Stimulated activated CD8-positive, alpha-beta memory T cell treated with anti-CD3 and anti-CD28 coated beads, Interleukin-2, amount 100 ng/mL, for 48 hours (primary cell): ENCODE results near the gene IGF2.
"Not testable (repeated sequence)": the region's sequence is repeated elsewhere in the genome, so short reads cannot be mapped to it uniquely, and the experiment has no call there.

Source experiments
- DNase-seq, 2 donors: peaks; one replicate each; pipeline ENCODE4 v3.0.0-alpha.2; 2020; ENCODE audit warnings: low read depth in 2 of 2

Gene IGF2, protein sequence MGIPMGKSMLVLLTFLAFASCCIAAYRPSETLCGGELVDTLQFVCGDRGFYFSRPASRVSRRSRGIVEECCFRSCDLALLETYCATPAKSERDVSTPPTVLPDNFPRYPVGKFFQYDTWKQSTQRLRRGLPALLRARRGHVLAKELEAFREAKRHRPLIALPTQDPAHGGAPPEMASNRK

DNA sequence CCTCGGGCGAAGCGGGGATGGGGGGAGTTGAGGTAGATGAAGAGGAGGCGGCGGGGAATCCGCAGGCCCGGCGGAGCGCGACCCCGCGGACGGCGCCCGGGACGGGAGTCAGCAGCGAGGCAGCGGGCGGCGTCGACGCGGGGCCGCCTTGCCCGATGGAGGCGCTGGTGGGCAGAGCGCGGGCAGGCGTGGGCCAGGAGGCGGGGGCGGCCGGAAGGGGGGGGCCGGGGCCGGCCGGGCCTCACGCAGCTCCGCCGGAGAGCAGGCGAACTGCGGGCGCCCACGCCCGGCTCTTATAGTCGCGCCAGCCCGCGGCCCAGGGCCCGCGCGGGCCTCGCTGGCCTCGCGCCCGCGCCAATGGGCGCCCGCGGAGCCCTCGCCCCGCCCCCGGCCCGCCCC is at the start of gene IGF2:
TSS of gene IGF2 (minus strand) at position 267 of the 399 bp plus-strand sequence. CDS start 3,866 bp downstream, outside the sequence.
- DNase-seq = no peak

DNA sequence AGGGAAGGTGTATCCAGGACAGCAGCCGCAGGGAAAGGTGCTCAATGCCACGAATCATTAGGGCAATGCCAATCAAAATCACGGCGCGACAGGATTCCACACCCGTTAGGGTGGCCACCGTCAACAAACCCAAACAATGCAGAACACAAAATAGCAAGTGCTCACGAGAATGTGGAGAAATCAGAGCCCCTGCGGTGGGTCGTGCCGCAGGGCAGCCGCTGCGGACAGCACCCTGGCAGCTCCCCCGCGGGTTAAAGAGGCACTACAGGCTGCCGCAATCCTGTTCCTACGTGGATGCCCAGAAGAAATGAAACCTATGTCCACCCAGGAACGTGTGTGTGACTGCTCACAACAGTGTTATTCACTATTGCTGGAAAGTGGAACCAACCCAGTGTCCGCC is 49.6 kb upstream of the IGF2 start:
- no peak for DNase-seq

DNA sequence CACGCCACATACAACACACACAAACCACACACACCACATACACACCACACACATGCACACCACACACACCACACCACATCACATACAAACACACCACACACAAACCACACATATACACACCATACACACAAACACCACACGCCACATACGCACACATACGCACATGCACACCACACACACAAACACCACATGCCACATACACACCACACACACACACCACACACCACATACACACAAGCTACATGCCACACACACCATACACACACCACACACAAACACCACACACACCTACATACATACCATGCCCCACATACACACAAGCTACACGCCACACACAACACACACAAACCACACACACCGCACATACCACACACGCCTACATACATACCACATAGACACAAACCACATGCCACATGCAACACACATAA is 48.1 kb upstream of the IGF2 start:
- DNase-seq = no peak

DNA sequence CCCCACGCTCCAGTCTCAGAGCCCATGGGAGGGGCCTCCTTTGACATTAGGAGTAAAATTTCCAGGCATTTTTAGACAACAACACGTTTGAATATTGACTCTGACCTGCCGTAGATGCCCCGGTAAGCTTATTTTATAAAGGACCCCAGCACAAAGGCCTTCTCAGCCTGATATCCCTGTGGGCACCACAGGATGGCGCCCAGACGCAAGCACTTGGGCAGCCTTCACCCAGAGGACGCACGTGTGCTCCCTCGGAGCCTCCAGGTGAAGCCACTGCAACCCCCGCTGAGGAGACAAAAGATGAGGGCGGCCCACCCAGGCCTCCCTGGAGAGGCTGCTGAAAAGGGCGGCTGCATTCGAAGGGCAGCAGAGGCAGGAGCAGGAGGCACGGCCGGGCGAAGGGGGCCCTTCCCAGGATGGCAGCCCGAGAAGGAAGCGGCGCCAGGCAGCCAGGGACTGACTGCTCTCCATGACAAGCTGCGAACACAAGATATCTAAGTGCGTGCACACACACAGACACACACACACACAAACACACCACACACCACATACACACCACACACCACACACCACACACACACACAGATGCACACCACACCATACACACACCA is 47.6 kb upstream of the IGF2 start:
- peak in 1 of 2 donors; percentile 40 for DNase-seq

DNA sequence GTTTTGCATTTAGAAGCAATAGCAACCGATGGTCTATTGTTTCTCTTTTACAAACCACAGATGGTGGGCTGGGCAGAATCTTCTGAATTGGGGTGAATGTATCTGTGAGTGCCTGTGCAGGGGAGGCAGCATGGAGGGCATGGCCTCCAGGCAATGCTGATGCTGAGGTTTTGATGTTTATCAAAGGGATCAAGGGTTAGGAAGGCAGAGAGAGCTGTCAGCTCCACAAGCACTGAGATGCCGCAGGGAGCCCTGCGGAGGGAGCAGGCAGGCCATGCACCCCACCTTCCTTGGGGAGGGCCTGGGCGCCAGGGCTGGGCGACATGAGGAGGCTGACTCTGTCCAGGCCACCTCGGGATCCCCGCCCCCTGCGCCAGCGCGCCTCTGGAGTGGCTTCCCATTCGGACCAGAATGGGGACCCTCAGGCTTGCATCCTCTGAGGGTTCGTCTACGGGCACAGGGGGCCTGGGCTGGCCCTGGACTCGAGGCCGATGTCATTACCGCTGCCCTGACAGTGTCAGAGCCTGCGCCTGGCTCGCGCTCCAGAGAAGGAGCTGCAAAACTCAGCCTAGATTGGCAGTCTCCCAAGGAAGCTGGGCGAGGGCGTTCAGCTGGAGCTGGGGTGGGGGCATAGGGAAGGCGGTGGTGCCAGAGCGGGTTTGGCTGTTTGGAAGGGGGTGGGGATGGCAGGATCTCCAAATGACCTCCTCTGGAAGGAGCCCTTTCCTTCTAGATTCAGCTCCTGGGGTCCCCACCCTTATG is 46.3 kb upstream of the IGF2 start:
- no peak for DNase-seq

DNA sequence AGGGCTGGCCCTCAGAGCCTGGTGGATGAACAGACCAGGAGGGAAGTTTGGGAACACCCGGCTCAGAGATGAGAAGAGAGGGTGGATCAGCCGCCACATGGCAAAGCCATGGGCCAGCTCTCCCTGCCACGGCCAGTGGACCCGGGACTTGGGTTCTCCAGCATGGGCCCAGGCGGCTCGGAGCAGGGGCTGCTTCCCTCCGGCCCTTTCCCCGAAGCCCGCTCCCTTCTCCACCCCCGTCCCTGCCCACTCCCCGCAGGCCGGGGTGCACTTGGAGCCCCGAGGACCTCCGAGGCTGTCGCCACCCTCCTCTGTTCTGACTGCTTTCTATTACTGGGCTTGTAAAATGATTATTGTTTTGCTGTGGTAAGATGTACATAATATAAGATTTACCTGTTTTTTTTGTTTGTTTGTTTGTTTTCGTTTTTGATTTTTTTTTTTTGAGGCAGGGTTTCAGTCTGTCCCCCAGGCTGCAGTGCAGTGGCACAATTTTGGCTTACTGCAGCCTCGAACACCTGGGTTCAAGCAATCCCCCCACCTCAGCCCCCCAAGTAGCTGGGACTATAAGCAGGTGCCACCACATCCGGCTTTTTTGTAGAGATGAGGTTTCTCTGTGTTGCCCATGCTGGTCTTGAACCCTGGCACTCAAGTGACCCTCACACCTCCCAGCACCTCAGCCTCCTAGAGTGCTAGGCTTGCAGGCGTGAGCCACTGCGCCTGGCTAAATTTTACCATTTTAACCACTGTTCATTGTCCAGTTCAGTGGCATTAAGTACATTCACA is 43.7 kb upstream of the IGF2 start:
- no peak for DNase-seq

DNA sequence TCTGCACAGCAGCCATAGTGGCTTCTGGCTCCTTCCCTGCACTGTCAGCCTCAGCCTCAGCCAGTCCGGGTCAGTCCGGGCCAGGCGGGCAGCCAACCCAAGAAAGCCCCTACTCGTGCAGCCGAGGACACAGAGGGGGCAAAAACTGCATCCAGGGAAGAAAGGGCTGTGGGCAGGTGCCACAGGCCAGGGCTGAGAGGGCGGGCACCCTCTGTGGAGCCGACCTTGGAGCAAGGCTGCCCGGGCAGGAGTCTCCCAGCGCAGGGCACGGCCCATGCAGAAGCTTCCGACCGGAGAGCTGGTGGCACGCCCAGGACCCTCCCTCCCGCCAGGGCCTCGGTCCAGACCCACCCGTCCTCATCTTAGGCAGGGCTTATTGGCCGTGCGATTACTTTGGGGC is 42.9 kb upstream of the IGF2 start:
- DNase-seq = no peak

DNA sequence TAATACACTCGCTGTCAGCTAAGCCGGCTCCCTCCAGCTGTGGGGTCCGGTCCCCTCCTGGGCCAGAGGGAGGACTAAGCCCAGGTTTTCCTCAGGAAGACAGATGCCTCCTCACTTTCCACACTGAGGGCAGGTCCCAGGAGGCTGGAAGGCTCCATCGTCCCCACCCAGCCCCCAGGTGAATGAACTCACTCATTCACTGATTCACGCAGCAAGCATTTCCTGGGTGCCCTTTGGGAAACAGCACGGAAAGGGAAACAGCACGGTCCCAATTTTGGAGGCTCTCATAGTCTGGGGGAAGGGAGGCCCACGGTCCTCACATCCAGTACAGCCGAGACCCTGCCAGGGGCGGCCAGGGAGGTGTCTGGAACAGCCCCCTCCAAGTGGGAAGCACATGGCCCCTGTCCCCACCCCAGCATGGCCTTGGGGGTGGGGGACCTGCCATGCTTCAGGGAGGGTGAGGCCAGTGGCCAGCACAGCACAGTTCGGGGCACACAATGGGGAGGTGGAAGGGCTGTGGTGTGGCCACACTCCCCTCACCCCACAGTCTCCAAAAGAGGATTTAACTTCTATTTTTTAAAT is 41.7 kb upstream of the IGF2 start:
- DNase-seq = no peak

DNA sequence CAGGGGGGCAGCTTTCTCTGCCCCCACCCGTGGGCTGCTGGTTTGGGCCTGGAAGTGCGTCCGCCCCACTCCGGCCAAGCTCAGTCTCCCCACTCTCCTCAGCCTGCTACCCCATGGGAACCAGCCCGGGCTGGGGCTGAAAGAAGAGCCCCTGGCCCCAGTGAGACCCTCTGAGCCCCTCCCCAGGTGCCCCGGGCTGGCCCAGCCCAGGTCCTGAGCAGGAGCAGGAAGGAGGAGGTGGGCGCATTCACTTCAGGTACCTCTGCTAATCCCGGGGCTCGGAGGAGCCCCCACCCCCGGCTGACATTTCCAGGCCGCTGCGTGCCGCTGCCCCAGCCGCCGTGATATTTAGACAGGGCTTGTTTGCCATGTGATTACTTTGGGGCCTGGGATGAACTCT is 41.2 kb upstream of the IGF2 start:
- no peak for DNase-seq

DNA sequence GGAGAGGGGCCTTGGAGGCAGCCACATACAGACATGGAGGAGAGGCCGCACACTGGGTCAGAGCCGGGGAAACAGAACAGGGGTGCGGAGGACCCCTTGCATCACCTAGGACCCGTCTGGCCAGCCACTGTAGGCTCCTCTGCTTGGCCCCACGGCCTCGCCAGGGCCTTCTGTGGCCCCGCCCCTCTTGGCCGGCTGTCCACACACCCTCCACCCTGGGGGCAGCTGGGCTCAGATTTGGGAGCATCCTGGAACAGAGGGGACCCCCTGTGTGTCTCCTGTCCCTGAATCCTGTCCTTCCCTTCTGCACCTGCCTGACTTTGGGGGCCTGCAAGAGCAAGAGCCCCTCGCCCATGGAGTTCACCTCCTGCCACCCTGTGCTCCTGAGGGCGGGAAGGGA is 40.3 kb upstream of the IGF2 start:
- DNase-seq = no peak

DNA sequence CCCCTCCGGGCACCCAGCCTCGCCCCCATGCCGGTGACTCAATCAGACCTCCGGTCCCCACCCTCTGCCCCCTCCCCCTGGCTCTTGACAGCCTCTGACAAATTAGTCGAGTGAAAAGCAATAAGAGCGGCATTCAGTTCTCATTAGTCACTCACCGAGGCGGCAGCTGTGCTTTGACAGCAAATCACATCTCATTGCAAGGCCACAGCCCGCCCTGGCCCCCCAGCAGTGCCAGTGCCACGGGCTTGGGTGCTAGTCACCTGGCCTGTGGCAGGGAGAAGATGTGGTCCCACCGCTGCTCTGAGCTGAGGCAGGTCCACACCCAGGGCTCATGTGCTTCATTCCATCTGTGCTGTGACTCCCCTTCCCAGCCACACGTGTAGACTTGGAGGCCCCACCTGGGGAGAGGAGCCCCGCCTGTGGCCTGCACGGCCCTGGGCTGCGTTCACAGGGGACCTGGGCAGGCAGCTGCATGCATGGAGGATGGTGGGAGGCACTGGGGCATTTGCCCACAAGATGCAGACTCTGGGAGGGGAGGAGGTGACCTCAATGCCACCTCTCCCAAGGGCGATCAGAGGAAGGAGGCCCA is 39.8 kb upstream of the IGF2 start:
- DNase-seq = no peak

DNA sequence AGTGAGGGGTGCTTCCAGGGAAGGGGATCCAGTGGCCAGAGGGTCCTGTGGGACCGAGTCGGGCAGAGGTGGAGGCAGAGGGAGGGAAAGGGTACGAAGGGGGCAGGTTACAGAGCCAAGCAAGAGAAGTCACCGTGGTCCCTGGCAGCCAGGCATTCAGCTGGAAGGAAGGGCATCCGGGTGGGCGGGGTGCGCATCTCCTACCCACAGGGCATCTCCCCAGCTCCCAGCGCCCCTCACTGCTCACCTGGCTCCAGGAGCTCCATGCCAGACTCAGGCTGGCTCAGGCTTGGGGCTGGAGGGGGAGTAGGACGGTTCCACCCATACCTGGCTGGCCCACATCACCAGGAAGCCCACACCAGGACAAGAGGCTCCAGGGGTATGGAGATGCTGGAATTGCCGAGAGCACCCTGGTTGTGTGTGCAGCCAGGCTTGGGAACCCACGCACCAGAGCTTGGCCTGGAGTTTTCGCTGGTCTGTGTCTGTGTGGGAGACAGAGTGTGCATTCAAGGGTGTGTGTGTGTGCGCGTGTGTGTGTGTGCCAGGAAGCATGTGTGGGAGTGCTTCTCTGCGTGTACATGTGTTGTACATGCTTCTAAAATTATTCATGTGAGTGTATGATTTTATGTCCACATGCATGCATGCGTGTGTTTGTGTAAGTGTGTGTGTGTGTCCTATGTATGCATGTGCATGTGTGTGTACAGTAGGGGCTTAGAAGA is 39.0 kb upstream of the IGF2 start:
- DNase-seq = not testable (repeated sequence)

DNA sequence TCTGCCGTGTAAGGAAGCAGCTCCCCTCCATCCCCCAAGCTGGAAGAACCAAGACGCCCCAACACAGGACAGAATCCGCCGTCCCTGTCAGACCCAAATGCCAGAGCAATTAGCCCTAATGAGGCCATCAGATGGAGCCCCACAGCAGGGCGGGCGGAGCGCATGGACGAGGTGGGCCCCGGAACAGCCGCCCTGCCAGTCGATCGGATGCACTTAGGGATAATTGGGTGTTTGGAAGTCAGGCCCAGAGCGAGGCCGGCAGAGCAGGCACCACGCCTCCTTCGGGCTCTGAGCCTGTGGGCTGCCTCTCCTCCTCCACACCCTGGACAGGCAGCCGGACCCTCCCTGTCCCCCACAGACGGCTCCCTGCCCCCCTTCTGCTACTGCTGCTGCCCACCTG is 37.9 kb upstream of the IGF2 start:
- DNase-seq = no peak

DNA sequence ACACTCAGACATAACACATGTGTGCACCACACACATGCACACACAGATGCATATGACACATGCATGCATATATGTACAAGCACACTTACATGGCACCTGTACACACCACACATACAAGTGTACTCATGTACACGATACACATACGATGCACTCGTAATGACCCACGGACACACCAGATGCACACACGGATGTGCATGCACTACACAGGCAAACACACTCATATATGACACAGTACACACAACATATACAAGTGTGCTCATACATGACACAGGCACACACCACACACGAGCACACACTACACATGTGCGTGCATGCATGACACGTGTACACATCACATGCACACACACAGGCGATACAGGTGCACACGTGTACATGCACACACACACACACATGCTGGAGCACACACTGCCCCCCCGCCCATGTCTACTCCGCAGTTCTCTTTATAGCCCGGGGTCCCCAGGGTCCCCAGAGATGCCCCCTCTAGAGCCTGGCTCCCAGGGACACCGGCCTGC is 37.3 kb upstream of the IGF2 start:
- DNase-seq = no peak

DNA sequence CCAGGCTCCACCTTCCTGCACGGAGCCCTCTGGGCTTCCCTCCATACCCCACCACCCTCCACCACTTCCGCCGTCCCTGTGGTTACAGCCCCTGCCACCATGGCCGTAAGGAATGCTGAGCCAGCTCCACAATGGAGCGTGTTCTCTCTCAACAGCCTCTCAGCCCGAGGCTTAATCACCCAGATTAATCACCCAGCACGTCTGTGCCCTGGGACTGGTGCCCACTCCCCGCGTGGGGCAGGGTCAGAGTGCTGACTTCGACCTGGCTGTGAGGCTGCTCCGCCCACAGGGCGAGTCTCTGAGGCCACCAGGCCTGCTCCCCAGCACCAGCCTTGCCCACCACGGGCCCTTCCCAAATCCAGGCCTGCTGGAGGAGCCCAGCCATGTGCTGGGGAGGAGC is 36.5 kb upstream of the IGF2 start:
- DNase-seq = no peak

DNA sequence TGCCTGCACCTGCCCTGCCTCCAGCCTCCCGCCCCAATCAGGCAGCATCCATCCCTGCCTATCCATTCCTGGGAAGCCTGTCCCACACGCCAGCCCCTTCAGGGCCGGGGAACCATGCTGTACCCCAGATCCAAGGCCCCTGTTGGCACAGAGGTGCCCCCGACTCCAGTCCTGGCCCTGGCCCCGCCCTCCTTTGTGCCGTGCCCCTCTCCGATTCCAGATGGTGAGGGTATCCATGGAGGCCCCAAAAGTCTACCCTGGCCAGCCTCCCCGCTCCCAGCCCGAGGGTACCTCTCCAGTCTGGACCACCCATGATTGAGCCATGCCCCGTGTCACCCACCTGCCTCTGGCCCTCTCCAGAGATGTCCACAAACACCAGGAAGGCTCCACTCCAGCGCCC is 35.2 kb upstream of the IGF2 start:
- no peak for DNase-seq

DNA sequence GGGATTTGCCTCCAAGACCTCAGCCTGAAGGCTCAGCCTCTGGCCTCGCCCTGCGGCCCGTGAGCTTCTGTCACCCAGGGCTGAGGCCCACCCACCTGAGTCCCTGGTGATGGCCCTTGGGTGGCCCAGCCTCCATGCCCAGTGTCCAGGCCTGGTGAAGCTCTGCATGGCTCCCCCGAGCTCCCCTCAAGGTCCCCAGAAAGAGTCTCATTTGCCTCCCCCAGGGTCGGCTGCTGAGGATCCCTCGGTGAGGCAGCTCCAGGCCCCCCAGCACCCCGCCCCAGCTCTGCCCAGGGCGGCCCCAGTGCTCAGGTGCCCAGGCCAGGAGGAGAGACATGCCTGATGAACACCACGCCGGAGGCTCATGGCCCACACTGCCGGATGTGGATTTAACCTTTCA is 34.6 kb upstream of the IGF2 start:
- no peak for DNase-seq

DNA sequence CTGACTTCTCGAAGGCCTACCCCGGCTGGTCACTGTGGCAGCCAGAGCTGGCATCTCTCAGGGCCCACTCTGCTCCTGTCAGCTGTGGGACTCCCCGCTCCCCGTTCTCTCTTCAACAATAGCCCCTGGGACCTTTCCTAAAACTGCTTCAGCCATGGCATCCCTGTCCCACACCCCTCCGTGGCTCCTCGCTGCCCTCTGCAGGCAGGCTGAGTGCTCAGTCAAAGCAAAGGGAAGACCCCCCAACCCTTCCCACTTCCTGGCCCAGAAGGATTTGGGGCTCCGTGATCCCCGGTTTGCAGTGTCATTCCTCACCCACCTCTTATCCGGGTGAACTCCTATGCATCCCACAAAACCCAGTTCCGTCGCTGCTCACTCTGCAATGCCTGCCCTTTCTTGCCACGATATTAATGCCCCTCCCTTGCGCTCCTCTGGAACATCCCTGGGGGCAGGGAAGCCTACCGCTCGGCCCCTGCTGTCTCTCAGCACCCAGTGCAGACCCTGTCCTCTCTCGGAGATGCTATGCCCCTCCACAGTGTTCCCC is 34.0 kb upstream of the IGF2 start:
- DNase-seq = no peak

DNA sequence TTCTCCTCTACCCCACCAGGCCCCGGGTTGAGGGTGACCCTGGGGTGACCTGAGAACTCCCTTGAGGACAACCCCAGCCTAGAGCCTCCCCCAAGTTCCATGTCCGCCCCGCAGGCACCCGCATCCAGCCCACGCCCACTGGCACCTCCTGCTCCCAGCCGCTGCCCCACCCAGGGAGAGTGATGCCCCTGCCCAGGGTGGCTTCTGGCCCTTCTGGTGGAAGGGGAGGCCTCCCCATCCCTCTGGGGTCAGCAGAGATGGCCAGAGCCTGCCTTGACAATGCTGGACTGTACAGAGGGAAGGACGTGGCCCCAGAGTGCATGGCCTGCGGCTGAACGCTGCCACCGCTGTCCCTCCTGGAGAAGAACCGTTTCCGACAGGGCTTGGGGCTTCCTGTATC is 33.5 kb upstream of the IGF2 start:
- no peak for DNase-seq

DNA sequence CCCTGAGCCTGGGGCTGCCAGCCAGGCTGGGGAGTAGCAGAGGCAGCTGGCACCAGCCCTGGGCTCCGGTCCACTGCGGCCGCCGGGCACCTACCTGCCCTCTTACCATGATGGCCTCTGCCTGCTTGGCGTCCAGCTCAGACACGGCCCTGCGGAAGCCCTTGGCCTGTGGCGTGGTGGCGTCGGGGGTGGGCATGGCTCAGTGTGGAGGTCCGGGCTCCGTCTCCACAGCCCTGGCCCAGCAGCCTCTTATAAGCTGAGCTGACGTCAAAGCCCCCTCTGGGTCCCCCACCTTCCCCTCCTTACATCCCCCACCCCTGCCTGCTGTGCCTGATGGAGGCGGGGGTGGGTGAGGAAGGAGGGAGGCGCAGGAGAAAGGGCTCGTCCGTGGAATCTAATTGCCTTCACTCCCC is 32.4 kb upstream of the IGF2 start, which contains the start of gene TH:
TSS of gene TH (minus strand) at position 225 of the 413 bp plus-strand sequence. CDS start at position 196, 29 bp downstream.
- DNase-seq = no peak
